PC-3 (cell line): ENCODE data around the gene HOXC13. TPM values are rescaled to one million over a fixed set of nuclear protein-coding genes. Genes with fewer than 3 reads are reported as not detected.

ENCODE experiments used
- ATAC-seq: fragments of 200-7000 bp; cut with Tn5 transposase; 2 replicates; pipeline ENCODE4 v1.9.1; 2020; ENCODE audit warnings: mild to moderate bottlenecking, moderate library complexity
- BruUV-seq: library from RNA; stranded (reverse); fragments of 400-500 nt; replicated peaks from 2 replicates; lab custom pipeline; 2021; lab: Mats Ljungman, UMichigan
- CTCF ChIA-PET: fragments of 300-600 bp; sonication (Branson Sonifier 250); formaldehyde crosslinking; loops from one replicate; lab custom pipeline; 2022; ENCODE audit warnings: antibody characterized with exemption; lab: Charles Lee
- POLR2A ChIA-PET: fragments of 300-600 bp; sonication (Branson Sonifier 250); formaldehyde crosslinking; loops from one replicate; lab custom pipeline; 2022; ENCODE audit warnings: antibody characterized with exemption; ENCODE audit not compliant: unreplicated experiment; lab: Charles Lee
- DNase-seq: peaks from one replicate; pipeline ENCODE4 v3.0.0-alpha.2; 2015
- H2AFZ ChIP-seq: fragments of 300-600 bp; sonication (generic); 2 replicates; pipeline ENCODE4 v1.6.0; 2016; ENCODE audit warnings: antibody characterized with exemption, low read length
- H3F3A ChIP-seq: fragments of 300-600 bp; sonication (generic); one replicate; pipeline ENCODE4 v1.6.0; 2017; ENCODE audit warnings: antibody characterized with exemption, low read length, control low read depth, mild to moderate bottlenecking; ENCODE audit not compliant: unreplicated experiment
- H3K27ac ChIP-seq: fragments of 300-600 bp; sonication (generic); 2 replicates; pipeline ENCODE4 v1.5.1; 2016; ENCODE audit warnings: mild to moderate bottlenecking, low read length
- H3K27me3 ChIP-seq: fragments of 300-600 bp; sonication (generic); 2 replicates; pipeline ENCODE4 v1.6.1; 2016; ENCODE audit warnings: low read length, mixed read lengths
- H3K36me3 ChIP-seq: fragments of 300-600 bp; sonication (generic); 2 replicates; pipeline ENCODE4 v1.6.1; 2016; ENCODE audit warnings: low read depth, mixed run types, low read length, mixed read lengths
- H3K4me1 ChIP-seq: fragments of 300-600 bp; sonication (generic); 2 replicates; pipeline ENCODE4 v1.5.1; 2016; ENCODE audit warnings: low read length; ENCODE audit not compliant: insufficient read depth
- H3K4me2 ChIP-seq: fragments of 300-600 bp; sonication (generic); 2 replicates; pipeline ENCODE4 v1.6.0; 2016; ENCODE audit warnings: low read length
- H3K4me3 ChIP-seq: fragments of 300-600 bp; sonication (generic); 2 replicates; pipeline ENCODE4 v1.5.1; 2016; ENCODE audit warnings: mild to moderate bottlenecking, low read length, mixed read lengths
- H3K79me2 ChIP-seq: fragments of 300-600 bp; sonication (generic); 2 replicates; pipeline ENCODE4 v1.6.1; 2017; ENCODE audit warnings: low read length, mixed read lengths
- H3K9ac ChIP-seq: fragments of 300-600 bp; sonication (generic); 2 replicates; pipeline ENCODE4 v1.6.0; 2016; ENCODE audit warnings: mild to moderate bottlenecking, low read length
- H3K9me2 ChIP-seq: fragments of 300-600 bp; sonication (generic); replicated peaks from 2 replicates; pipeline ENCODE4 v1.6.1; 2016; ENCODE audit warnings: mixed run types, low read length, mixed read lengths
- H3K9me3 ChIP-seq: fragments of 300-600 bp; sonication (generic); 2 replicates; pipeline ENCODE4 v1.6.1; 2016; ENCODE audit warnings: low read length, mixed read lengths
- H4K20me1 ChIP-seq: fragments of 300-600 bp; sonication (generic); 2 replicates; pipeline ENCODE4 v1.6.1; 2016; ENCODE audit warnings: low read length, mixed read lengths
- CTCF ChIP-seq: fragments of 300-600 bp; sonication (generic); conservative IDR thresholded peaks from 2 replicates; pipeline ENCODE4 v1.5.1; 2017; ENCODE audit warnings: antibody characterized with exemption, low read depth, mild to moderate bottlenecking, low read length
- EZH2 ChIP-seq: fragments of 300-600 bp; sonication (generic); IDR thresholded peaks from one replicate; pipeline ENCODE4 v1.6.1; 2017; ENCODE audit warnings: antibody characterized with exemption, mild to moderate bottlenecking, low read length; ENCODE audit not compliant: unreplicated experiment
- EZH2phosphoT487 ChIP-seq: fragments of 300-600 bp; sonication (generic); IDR thresholded peaks from 2 replicates; pipeline ENCODE4 v1.6.1; 2018; ENCODE audit warnings: mild to moderate bottlenecking, antibody characterized with exemption, low read length, borderline replicate concordance
- intact Hi-C: fragments of 100-400 bp; cut with micrococcal nuclease; formaldehyde crosslinking; loops from 2 replicates; pipeline ENCODE4 v1.9.0; 2023
- total RNA-seq: library from RNA; depleted of rRNA; stranded (reverse); fragments of >200 nt; gene quantifications from 2 replicates; pipeline ENCODE4 v1.2.3, GENCODE V29; 2014

The HOXC13 gene
- total RNA-seq, 1 experiment from 2014 or later: 9.0 TPM

GRCh38 chr12:53956914-53957536, 18.4 kb downstream of the HOXC13 start:
- intact Hi-C loops: no loop called here
- H3K4me3 ChIP-seq: no peak overlapping the region
- H3K79me2 ChIP-seq: no peaks in the 10 kb centered on the region
- DNase-seq: no peak
- H3K36me3 ChIP-seq: no peaks in the 10 kb centered on the region
- ChIA-PET POLR2A (no interaction called here), CTCF (no interaction called here)
- no peaks in the 10 kb centered on the region for H3F3A ChIP-seq
- no peaks in the 10 kb centered on the region for H4K20me1 ChIP-seq
- H3K9me3 ChIP-seq: no peaks in the 10 kb centered on the region
- ATAC-seq: no peak
- no peak for TF ChIP-seq EZH2
- TF ChIP-seq EZH2phosphoT487: no peak
- TF ChIP-seq CTCF: no peak
- no peaks in the 10 kb centered on the region for H3K27me3 ChIP-seq
- H2AFZ ChIP-seq: peak overlapping the region; percentile 52
- H3K9me2 ChIP-seq: no peaks in the 10 kb centered on the region
- no peaks in the 10 kb centered on the region for H3K4me1 ChIP-seq
- H3K27ac ChIP-seq: no peak overlapping the region
- H3K9ac ChIP-seq: no peak overlapping the region
- H3K4me2 ChIP-seq: no peak overlapping the region
- no TSS peak for BruUV-seq

- Histone ChIP-seq H3K27ac (no peak overlapping the region), H3K9me2 (no peaks in the 10 kb centered on the region), H3K79me2 (no peaks in the 10 kb centered on the region), H4K20me1 (no peaks in the 10 kb centered on the region), H3K9me3 (no peaks in the 10 kb centered on the region), H3K4me2 (no peak overlapping the region), H3K36me3 (no peaks in the 10 kb centered on the region), H3K4me1 (no peaks in the 10 kb centered on the region), H3K4me3 (no peak overlapping the region), H3K27me3 (no peaks in the 10 kb centered on the region), H3F3A (no peaks in the 10 kb centered on the region), H3K9ac (no peak overlapping the region), H2AFZ (no peak overlapping the region)
- ChIA-PET CTCF (interaction anchor here (0.5 to 0.6 kb wide), 2 partner anchors 9 to 1072 kb away, joined by 3 read pairs; no protein-coding TSS in a partner anchor), POLR2A (no interaction called here)
- no peak for ATAC-seq
- intact Hi-C loops: no loop called here
- TF ChIP-seq EZH2phosphoT487: no peak
- TF ChIP-seq EZH2: no peak
- TF ChIP-seq CTCF: no peak
- no TSS peak for BruUV-seq
- no peak for DNase-seq
Observed at GRCh38 chr12:53958128-53958527, 19.5 kb downstream of the HOXC13 start.

GRCh38 chr12:53959314-53959713, 20.7 kb downstream of the HOXC13 start:
- POLR2A ChIA-PET: no interaction called here
- Histone ChIP-seq H3K4me3 (no peak overlapping the region), H3K9me3 (no peaks in the 10 kb centered on the region), H3K27me3 (no peaks in the 10 kb centered on the region), H3K79me2 (no peaks in the 10 kb centered on the region), H3K9ac (no peak overlapping the region), H3K36me3 (no peaks in the 10 kb centered on the region), H3K4me2 (no peak overlapping the region), H3K27ac (no peak overlapping the region), H3K9me2 (no peaks in the 10 kb centered on the region), H2AFZ (no peak overlapping the region), H4K20me1 (no peaks in the 10 kb centered on the region), H3F3A (no peaks in the 10 kb centered on the region), H3K4me1 (no peaks in the 10 kb centered on the region)
- no peak for ATAC-seq
- TF ChIP-seq EZH2phosphoT487 (no peak), EZH2 (no peak), CTCF (no peak)
- BruUV-seq: no TSS peak
- DNase-seq: no peak
- CTCF ChIA-PET: interaction anchor here (0.6 to 0.9 kb wide), 2 partner anchors 213 to 238 kb away, joined by 3 to 7 read pairs; no protein-coding TSS in a partner anchor
- intact Hi-C loops: no loop called here
